Esophagus squamous epithelium (tissue), 4 donors: ENCODE results near the gene ECM1.

ENCODE experiments used
- POLR2A ChIP-seq, 4 donors: fragments of 450-650 bp; IDR thresholded peaks; one replicate each; pipeline ENCODE4 v1.6.1; 2017; ENCODE audit warnings: antibody characterized with exemption in 4 of 4, mild to moderate bottlenecking in 4 of 4, moderate library complexity in 3 of 4
- TF ChIP-seq, protein P1 (sequence below), 6 experiments: fragments of 450-650 bp in 4 of 6; fragments of 200-600 bp in 2 of 6; sonication (generic) in 2 of 6; IDR thresholded peaks; one replicate each; pipeline ENCODE4 v1.5.1; 2016 to 2019; ENCODE audit warnings: antibody characterized with exemption in 6 of 6, mild to moderate bottlenecking in 4 of 6, moderate library complexity in 4 of 6

DNA sequence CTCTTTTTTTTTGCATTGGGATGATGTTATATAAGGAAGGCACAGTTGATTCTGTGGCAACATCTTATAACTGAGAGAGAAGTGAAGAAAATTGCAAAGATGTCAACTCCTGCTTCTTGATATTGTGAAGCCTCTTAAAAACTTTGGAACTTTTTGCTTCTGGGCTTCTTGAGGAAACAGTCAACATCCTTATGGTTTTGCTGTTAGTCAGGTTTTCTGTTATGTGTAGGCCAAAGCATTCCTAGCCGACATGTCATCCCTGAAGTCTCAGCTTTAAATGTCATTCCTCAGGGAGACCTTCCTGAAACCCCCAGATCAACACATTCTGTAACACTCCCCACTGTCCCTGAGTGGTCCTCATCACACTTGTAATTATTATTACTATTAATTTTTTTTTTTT lies 20.3 kb downstream of the ECM1 start:
- TF ChIP-seq, protein P1, sequence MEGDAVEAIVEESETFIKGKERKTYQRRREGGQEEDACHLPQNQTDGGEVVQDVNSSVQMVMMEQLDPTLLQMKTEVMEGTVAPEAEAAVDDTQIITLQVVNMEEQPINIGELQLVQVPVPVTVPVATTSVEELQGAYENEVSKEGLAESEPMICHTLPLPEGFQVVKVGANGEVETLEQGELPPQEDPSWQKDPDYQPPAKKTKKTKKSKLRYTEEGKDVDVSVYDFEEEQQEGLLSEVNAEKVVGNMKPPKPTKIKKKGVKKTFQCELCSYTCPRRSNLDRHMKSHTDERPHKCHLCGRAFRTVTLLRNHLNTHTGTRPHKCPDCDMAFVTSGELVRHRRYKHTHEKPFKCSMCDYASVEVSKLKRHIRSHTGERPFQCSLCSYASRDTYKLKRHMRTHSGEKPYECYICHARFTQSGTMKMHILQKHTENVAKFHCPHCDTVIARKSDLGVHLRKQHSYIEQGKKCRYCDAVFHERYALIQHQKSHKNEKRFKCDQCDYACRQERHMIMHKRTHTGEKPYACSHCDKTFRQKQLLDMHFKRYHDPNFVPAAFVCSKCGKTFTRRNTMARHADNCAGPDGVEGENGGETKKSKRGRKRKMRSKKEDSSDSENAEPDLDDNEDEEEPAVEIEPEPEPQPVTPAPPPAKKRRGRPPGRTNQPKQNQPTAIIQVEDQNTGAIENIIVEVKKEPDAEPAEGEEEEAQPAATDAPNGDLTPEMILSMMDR (IDR thresholded peaks at IDR 0.05): no peak
- no peak for TF ChIP-seq POLR2A (IDR thresholded peaks at IDR 0.05)
